K562 (cell line): ENCODE measurements around the gene TBC1D16. TPM values are rescaled to one million over a fixed set of nuclear protein-coding genes. Genes with fewer than 3 reads are reported as not detected.

Experiments used
- ATAC-seq: fragments of 200-7000 bp; cut with Tn5 transposase; 3 replicates; pipeline ENCODE4 v1.9.1; 2020; ENCODE audit warnings: moderate library complexity
- BruUV-seq: library from RNA; stranded (reverse); fragments of 400-500 nt; replicated peaks from 2 replicates; lab custom pipeline; 2021; lab: Mats Ljungman, UMichigan
- CTCF ChIA-PET: fragments of 300-600 bp; formaldehyde crosslinking; extraction: SDS; loops from one replicate; lab custom pipeline; 2021; ENCODE audit warnings: low intra/inter-chr PET ratio; lab: Yijun Ruan, JAX
- POLR2A ChIA-PET: fragments of 300-600, 350-650 bp; sonication (Branson Sonifier 250); formaldehyde crosslinking; extraction: SDS; loops from one replicate; lab custom pipeline; 2021; ENCODE audit warnings: antibody characterized with exemption, inconsistent platforms; lab: Yijun Ruan, JAX
- DNase-seq, 4 experiments: peaks; one replicate each; pipeline versions ENCODE4 v3.0.0 to v3.0.0-alpha.2; 2011 to 2018; ENCODE audit warnings: low spot score in 3 of 4, mixed read lengths in 3 of 4; ENCODE audit errors: extremely low read depth in 1 of 4
- FAIRE-seq: peaks from 2 replicates; lab custom pipeline; 2011; peaks lifted over from hg19 to GRCh38; lab: Jason Lieb, UNC
- H2AFZ ChIP-seq: 2 replicates; pipeline ENCODE4 v1.6.0; 2011; ENCODE audit warnings: low read depth, low read length, control low read depth, inconsistent platforms
- H3K27ac ChIP-seq: fragments of 200-600 bp; 3 replicates; pipeline ENCODE4 v1.8.0; 2011; ENCODE audit warnings: low read depth, mild to moderate bottlenecking, control low read depth, inconsistent platforms, low read length, moderate library complexity, mixed read lengths; ENCODE audit errors: extremely low read depth
- H3K27me3 ChIP-seq, 2 experiments: fragments of 300-600 bp in 1 of 2; 2 replicates in 1 of 2; 3 replicates in 1 of 2; pipeline versions ENCODE4 v1.6.0 to v1.8.0; 2011; ENCODE audit warnings: inconsistent platforms in 2 of 2, low read length in 2 of 2, mild to moderate bottlenecking in 1 of 2, mixed read lengths in 1 of 2, moderate library complexity in 1 of 2; ENCODE audit not compliant: control insufficient read depth in 2 of 2, insufficient read depth in 2 of 2
- H3K36me3 ChIP-seq: fragments of 300-600 bp; 3 replicates; pipeline ENCODE4 v1.8.0; 2011; ENCODE audit warnings: mild to moderate bottlenecking, low read length, inconsistent platforms; ENCODE audit not compliant: control insufficient read depth, insufficient read depth
- H3K4me1 ChIP-seq, 2 experiments: fragments of 200-600 bp in 1 of 2; replicated peaks in 1 of 2; 2 replicates in 1 of 2; 3 replicates in 1 of 2; pipeline versions ENCODE4 v1.5.1 to v1.8.0; 2011; ENCODE audit warnings: inconsistent platforms in 2 of 2, low read length in 2 of 2, mild to moderate bottlenecking in 1 of 2, mixed read lengths in 1 of 2, moderate library complexity in 1 of 2; ENCODE audit not compliant: control insufficient read depth in 2 of 2, insufficient read depth in 2 of 2
- H3K4me2 ChIP-seq: 2 replicates; pipeline ENCODE4 v1.6.1; 2011; ENCODE audit warnings: low read length, control low read depth, inconsistent platforms, mixed read lengths; ENCODE audit not compliant: insufficient read depth
- H3K4me3 ChIP-seq: fragments of 200-600 bp; sonication (generic), shearing (Covaris generic); 2 replicates; pipeline ENCODE4 v1.5.1; 2016; ENCODE audit warnings: control low read depth, inconsistent platforms
- H3K79me2 ChIP-seq: fragments of 200-600 bp; 3 replicates; pipeline ENCODE4 v1.8.0; 2011; ENCODE audit warnings: low read length, inconsistent platforms; ENCODE audit not compliant: control insufficient read depth, insufficient read depth
- H3K9ac ChIP-seq, 2 experiments: 2 replicates each; pipeline versions ENCODE4 v1.6.0 to v1.6.1; 2011; ENCODE audit warnings: low read depth in 2 of 2, low read length in 2 of 2, control low read depth in 1 of 2, inconsistent platforms in 1 of 2, mild to moderate bottlenecking in 1 of 2, mixed read lengths in 1 of 2; ENCODE audit not compliant: insufficient read depth in 1 of 2
- H3K9me1 ChIP-seq: one replicate; pipeline ENCODE4 v1.6.0; 2011; ENCODE audit warnings: inconsistent platforms, mild to moderate bottlenecking, low read length, moderate library complexity; ENCODE audit not compliant: control insufficient read depth, insufficient read depth
- H3K9me3 ChIP-seq: replicated peaks from 2 replicates; pipeline ENCODE4 v1.5.1; 2011; ENCODE audit warnings: low read depth, low read length, inconsistent platforms; ENCODE audit not compliant: control insufficient read depth, insufficient read depth
- H4K20me1 ChIP-seq: replicated peaks from 2 replicates; pipeline ENCODE4 v1.6.1; 2011; ENCODE audit warnings: low read length, inconsistent platforms, mixed read lengths; ENCODE audit not compliant: control insufficient read depth, insufficient read depth
- POLR2H ChIP-seq: IDR thresholded peaks from 2 replicates; pipeline ENCODE4 v1.6.1; 2016; ENCODE audit warnings: missing genetic modification characterization, low read depth, mild to moderate bottlenecking, control low read depth, missing compliant biosample characterization, moderate library complexity
- SRSF1 ChIP-seq: fragments of 200-400 bp; formaldehyde crosslinking; IDR thresholded peaks from 2 replicates; pipeline ENCODE4 v1.6.1; 2017; ENCODE audit warnings: mild to moderate bottlenecking, low read depth, low read length, moderate library complexity
- ZFP91 ChIP-seq: sonication (generic); formaldehyde crosslinking; IDR thresholded peaks from 2 replicates; pipeline ENCODE4 v1.8.0; 2022; ENCODE audit warnings: mild to moderate bottlenecking, missing genetic modification reagents
- WGBS: fragments of 100-300 bp; shearing (Covaris generic); methylation state at CpG from one replicate; pipeline ENCODE4 v1.1.6; 2016; ENCODE audit warnings: low coverage, mixed read lengths; ENCODE audit not compliant: insufficient coverage; ENCODE audit errors: missing lambda C conversion rate; 5-methylcytosine and 5-hydroxymethylcytosine counted together
- in situ Hi-C: fragments of 300-500 bp; cut with MboI; formaldehyde crosslinking; loops from 4 replicates; pipeline ENCODE4 v1.15.0; 2018; ENCODE audit warnings: inconsistent platforms, mixed read lengths
- intact Hi-C: fragments of 100-400 bp; cut with micrococcal nuclease; formaldehyde crosslinking; loops from 2 replicates; pipeline ENCODE4 v1.14.2; 2022
- polyA plus RNA-seq, 8 experiments: library from polyadenylated mRNA; depleted of rRNA in 4 of 8; stranded (reverse) in 5 of 8; unstranded in 3 of 8; fragments of >200 nt; fragmentation: Nextera tagmentation in 2 of 8; fragmentation: Illumina TruSeq in 1 of 8; extraction: Ambion mirVana in 2 of 8; extraction: Trizol in 1 of 8; gene quantifications; 2 replicates each; pipeline versions ENCODE4 v1.2.1 to v1.2.3, GENCODE V29; 2011 to 2014; ENCODE audit warnings: inconsistent platforms in 1 of 8, missing spikeins in 1 of 8
- total RNA-seq, 7 experiments: library from RNA; depleted of rRNA in 6 of 7; stranded (reverse); fragments of >200 nt in 6 of 7; fragmentation: Illumina TruSeq in 2 of 7; extraction: Trizol in 2 of 7; gene quantifications; 2 replicates each; pipeline versions ENCODE4 v1.2.1 to v1.2.3, GENCODE V29; 2011 to 2021; ENCODE audit warnings: low replicate concordance in 1 of 7
- TF ChIP-seq, protein P1 (sequence below): sonication (generic); formaldehyde crosslinking; IDR thresholded peaks from 2 replicates; pipeline ENCODE4 v1.8.1; 2023; ENCODE audit warnings: mild to moderate bottlenecking, missing genetic modification reagents
- TF ChIP-seq, protein P2 (sequence below): fragments of 250-450 bp; sonication (Bioruptor Pico); IDR thresholded peaks from 2 replicates; pipeline ENCODE4 v1.8.0; 2022; ENCODE audit warnings: moderate library complexity, mild to moderate bottlenecking, inconsistent platforms

The TBC1D16 gene
- total and polyA plus RNA-seq, 9 of the 15 experiments (the other 6 are each of a cell fraction or from before 2014, with no cell fraction given), result 0.01 to 0.20 (median 0.03) TPM; not detected in 1

- Histone ChIP-seq H4K20me1 (no peaks in the 10 kb centered on the region), H3K36me3 (no peaks in the 10 kb centered on the region), H3K27me3 (peaks cover 4 to 52% of the 10 kb centered on the region in 2 experiments), H3K9ac (no peak overlapping the region), H2AFZ (no peak overlapping the region), H3K9me1 (no peaks in the 10 kb centered on the region), H3K9me3 (no peaks in the 10 kb centered on the region), H3K4me1 (peaks cover 15 to 20% of the 10 kb centered on the region in 2 experiments), H3K79me2 (no peaks in the 10 kb centered on the region), H3K4me3 (no peak overlapping the region), H3K4me2 (no peak overlapping the region), H3K27ac (no peak overlapping the region)
- ChIA-PET POLR2A (no interaction called here), CTCF (no interaction called here)
- no peak for ATAC-seq
- TF ChIP-seq ZFP91 (CRISPR knock-in tag) (no peak), SRSF1 (no peak), POLR2H (tag) (no peak)
- TF ChIP-seq, protein P1, sequence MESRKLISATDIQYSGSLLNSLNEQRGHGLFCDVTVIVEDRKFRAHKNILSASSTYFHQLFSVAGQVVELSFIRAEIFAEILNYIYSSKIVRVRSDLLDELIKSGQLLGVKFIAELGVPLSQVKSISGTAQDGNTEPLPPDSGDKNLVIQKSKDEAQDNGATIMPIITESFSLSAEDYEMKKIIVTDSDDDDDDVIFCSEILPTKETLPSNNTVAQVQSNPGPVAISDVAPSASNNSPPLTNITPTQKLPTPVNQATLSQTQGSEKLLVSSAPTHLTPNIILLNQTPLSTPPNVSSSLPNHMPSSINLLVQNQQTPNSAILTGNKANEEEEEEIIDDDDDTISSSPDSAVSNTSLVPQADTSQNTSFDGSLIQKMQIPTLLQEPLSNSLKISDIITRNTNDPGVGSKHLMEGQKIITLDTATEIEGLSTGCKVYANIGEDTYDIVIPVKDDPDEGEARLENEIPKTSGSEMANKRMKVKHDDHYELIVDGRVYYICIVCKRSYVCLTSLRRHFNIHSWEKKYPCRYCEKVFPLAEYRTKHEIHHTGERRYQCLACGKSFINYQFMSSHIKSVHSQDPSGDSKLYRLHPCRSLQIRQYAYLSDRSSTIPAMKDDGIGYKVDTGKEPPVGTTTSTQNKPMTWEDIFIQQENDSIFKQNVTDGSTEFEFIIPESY (CRISPR knock-in tag), result peak; percentile 92
- TF ChIP-seq, protein P2, sequence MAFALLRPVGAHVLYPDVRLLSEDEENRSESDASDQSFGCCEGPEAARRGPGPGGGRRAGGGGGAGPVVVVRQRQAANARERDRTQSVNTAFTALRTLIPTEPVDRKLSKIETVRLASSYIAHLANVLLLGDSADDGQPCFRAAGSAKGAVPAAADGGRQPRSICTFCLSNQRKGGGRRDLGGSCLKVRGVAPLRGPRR, result no peak
- BruUV-seq, result no TSS peak
- 45% methylated on average over 16 of the region's 32 CpGs for WGBS
- intact Hi-C loops (no loop called here), in situ Hi-C loops (no loop called here)
- DNase-seq, result no peak
- no peak for FAIRE-seq
Measured at GRCh38 chr17:80065478-80066170, 30.0 kb upstream of the TBC1D16 start.
